EL (cell line): ENCODE data around the gene DNAJA2.
"Not testable (repeated sequence)": the region's sequence is repeated elsewhere in the genome, so short reads cannot be mapped to it uniquely, and the experiment has no call there.

Experiments used
- DNase-seq: peaks from one replicate; pipeline ENCODE4 v3.0.0-alpha.2; 2016

DNAJA2 gene

GRCh38 chr16:46973207-46973995 lies at the start of gene DNAJA2:
Gene DNAJA2, minus strand, starts transcription at chr16:46973674. Its CDS starts 102 bp downstream, at chr16:46973572.
- DNase-seq = peak; percentile 87

- no peak for DNase-seq
Observed at GRCh38 chr16:47019568-47019967, 46.1 kb upstream of the DNAJA2 start.

GRCh38 chr16:47018223-47018891 lies 44.9 kb upstream of the DNAJA2 start:
- peak; percentile 32 for DNase-seq

- no peak for DNase-seq
Observed at GRCh38 chr16:47017636-47018035, 44.2 kb upstream of the DNAJA2 start.

GRCh38 chr16:47016700-47017133 lies 43.2 kb upstream of the DNAJA2 start:
- no peak for DNase-seq

GRCh38 chr16:47013910-47014309 lies 40.4 kb upstream of the DNAJA2 start:
- DNase-seq = no peak

GRCh38 chr16:47013172-47013571 lies 39.7 kb upstream of the DNAJA2 start:
- no peak for DNase-seq

- not testable (repeated sequence) for DNase-seq
Observed at GRCh38 chr16:47010812-47011211, 37.3 kb upstream of the DNAJA2 start.

- DNase-seq = no peak
Observed at GRCh38 chr16:47008612-47009011, 35.1 kb upstream of the DNAJA2 start.

- DNase-seq = peak; percentile 17
Observed at GRCh38 chr16:47008174-47008573, 34.7 kb upstream of the DNAJA2 start.

- no peak for DNase-seq
Observed at GRCh38 chr16:47004652-47005051, 31.2 kb upstream of the DNAJA2 start.

- DNase-seq = not testable (repeated sequence)
Observed at GRCh38 chr16:47000066-47000465, 26.6 kb upstream of the DNAJA2 start.

GRCh38 chr16:46997844-46998243 lies 24.4 kb upstream of the DNAJA2 start:
- DNase-seq = no peak

- DNase-seq = no peak
Observed at GRCh38 chr16:46996952-46997458, 23.5 kb upstream of the DNAJA2 start.

GRCh38 chr16:46996391-46996790 lies 22.9 kb upstream of the DNAJA2 start:
- no peak for DNase-seq

GRCh38 chr16:46991729-46992704 lies 18.5 kb upstream of the DNAJA2 start:
- DNase-seq = no peak

GRCh38 chr16:46986896-46987295 lies 13.4 kb upstream of the DNAJA2 start:
- no peak for DNase-seq

- no peak for DNase-seq
Observed at GRCh38 chr16:46986438-46986837, 13.0 kb upstream of the DNAJA2 start.

- DNase-seq = no peak
Observed at GRCh38 chr16:46982335-46982734, 8.9 kb upstream of the DNAJA2 start.

- DNase-seq = no peak
Observed at GRCh38 chr16:46980926-46981325, 7.5 kb upstream of the DNAJA2 start.

- no peak for DNase-seq
Observed at GRCh38 chr16:46976550-46976949, 3.1 kb upstream of the DNAJA2 start.

- DNase-seq = no peak
Observed at GRCh38 chr16:46975908-46976470, 2.5 kb upstream of the DNAJA2 start.

- no peak for DNase-seq
Observed at GRCh38 chr16:46975165-46975564, 1.7 kb upstream of the DNAJA2 start.
